ENCODE results near the gene LIN7B. TPM values are rescaled to one million over a fixed set of nuclear protein-coding genes. Genes with fewer than 3 reads are reported as not detected.
A peak's percentile ranks its signal among the peaks of the same experiment; 100 is the strongest.

LIN7B gene
- polyA plus RNA-seq, 1 of the 3 experiments (the other 2 are of a cell fraction), result 20.8 TPM

DNA sequence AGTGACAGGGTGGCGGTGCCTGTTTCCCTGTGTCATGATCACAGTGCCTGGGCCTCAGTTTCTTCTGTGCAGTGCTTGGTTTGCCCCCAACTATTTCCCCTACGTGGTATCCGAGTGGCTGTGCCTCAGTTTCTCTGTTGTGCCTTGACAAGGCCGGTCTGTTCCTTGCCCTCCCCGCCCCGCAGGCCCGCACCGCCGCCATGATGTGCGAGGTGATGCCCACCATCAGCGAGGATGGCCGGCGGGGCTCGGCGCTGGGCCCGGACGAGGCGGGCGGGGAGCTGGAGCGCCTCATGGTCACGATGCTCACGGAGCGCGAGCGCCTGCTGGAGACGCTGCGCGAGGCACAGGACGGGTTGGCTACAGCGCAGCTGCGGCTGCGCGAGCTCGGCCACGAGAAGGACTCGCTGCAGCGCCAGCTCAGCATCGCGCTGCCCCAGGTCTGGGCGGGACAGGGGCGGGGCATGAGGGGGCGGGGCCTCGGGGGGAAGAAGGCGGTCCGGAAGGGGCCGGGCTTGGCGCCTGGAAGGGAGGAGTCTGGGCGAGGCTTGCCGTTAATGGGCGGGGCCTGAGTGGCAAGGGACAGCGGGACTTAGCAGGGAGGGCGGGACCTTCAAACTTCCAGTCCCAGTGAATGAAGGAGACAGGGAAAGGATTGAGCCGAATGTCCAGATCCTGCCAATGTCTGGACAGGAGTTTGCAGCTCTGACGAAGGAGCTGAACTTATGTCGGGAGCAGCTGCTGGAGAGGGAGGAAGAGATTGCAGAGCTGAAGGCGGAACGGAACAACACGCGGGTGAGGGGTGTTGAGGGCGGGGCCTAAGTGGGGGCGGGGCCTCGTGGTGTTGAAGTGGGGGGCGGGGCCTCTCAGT, 13.7 kb downstream of the LIN7B start:
- POLR2A ChIA-PET, result interaction anchor here (0.7 to 2.0 kb wide), 7 partner anchors 11 to 325 kb away, joined by 3 to 10 read pairs (median 3); partner anchors contain the start of genes ALDH16A1 and LIN7B
- no peaks in the 10 kb centered on the region for H3F3A ChIP-seq (replicated peaks; ENCODE audit: insufficient read depth)

More for the DNA sequence above, 13.7 kb downstream of the LIN7B start:
- Histone ChIP-seq H3K36me3 (replicated peaks in 1 of 2; ENCODE audit: control insufficient read depth in 1 of 2, insufficient read depth in 2 of 2, low read length in 1 of 2) (no peaks in the 10 kb centered on the region), H3K4me2 (peak overlapping the region; percentile 70), H4K20me1 (ENCODE audit: insufficient read depth) (no peaks in the 10 kb centered on the region), H3K9me3 (no peaks in the 10 kb centered on the region), H2AFZ (ENCODE audit: low read depth) (peak overlapping the region; percentile 92), H3K9ac (no peak overlapping the region), H3K79me2 (ENCODE audit: insufficient read depth) (no peaks in the 10 kb centered on the region), H3K9me2 (no peaks in the 10 kb centered on the region), H3K27ac (ENCODE audit: low read depth in 2 of 2, low read length in 1 of 2) (peak overlapping the region; percentile 30 to 73; a peak in 3 of 4 replicates), H3K4me1 (ENCODE audit: control insufficient read depth in 1 of 2, insufficient read depth in 2 of 2, low read depth in 1 of 2, low read length in 1 of 2) (peaks cover 10 to 11% of the 10 kb centered on the region in 2 experiments; a peak in 2 of 4 replicates), H3K4me3 (ENCODE audit: low read depth in 2 of 2, low read length in 1 of 2) (peak overlapping the region; percentile 36 to 47; a peak in 3 of 4 replicates), H3K27me3 (ENCODE audit: insufficient read depth) (no peaks in the 10 kb centered on the region)
- 20% methylated on average over 20 of the region's 63 CpGs for WGBS (ENCODE audit: low lambda C conversion rate)
- CTCF ChIA-PET, result interaction anchor here (0.6 to 2.9 kb wide), 11 partner anchors 10 to 71 kb away, joined by 3 to 11 read pairs (median 5); partner anchors contain the start of gene HRC
- DNase-seq, result peak; percentile 99
- TF ChIP-seq, protein P1, sequence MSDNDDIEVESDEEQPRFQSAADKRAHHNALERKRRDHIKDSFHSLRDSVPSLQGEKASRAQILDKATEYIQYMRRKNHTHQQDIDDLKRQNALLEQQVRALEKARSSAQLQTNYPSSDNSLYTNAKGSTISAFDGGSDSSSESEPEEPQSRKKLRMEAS (IDR thresholded peaks at IDR 0.05; ENCODE audit: low read depth), result peak; percentile 100
- TF ChIP-seq REST (IDR thresholded peaks at IDR 0.05; ENCODE audit: low read depth, low read length) (peak; percentile 68), NFIC (IDR thresholded peaks at IDR 0.05; ENCODE audit: borderline replicate concordance) (no peak), CHD2 (IDR thresholded peaks at IDR 0.05; ENCODE audit: low read length, partially characterized antibody) (peak; percentile 23), NRF1 (IDR thresholded peaks at IDR 0.05; ENCODE audit: low read depth, low read length) (peak; percentile 91), SIN3A (IDR thresholded peaks at IDR 0.05; ENCODE audit: borderline replicate concordance, low read depth, low read length) (peak; percentile 84), MXI1 (IDR thresholded peaks at IDR 0.05; ENCODE audit: low read depth, low read length) (peak; percentile 67), RAD21 (IDR thresholded peaks at IDR 0.05; ENCODE audit: low read length) (peak; percentile 22; the same call in 1 of the 2 replicates), FOXJ3 (CRISPR knock-in tag; IDR thresholded peaks at IDR 0.05) (no peak), FOXM1 (IDR thresholded peaks at IDR 0.05; ENCODE audit: low read depth) (no peak)
- TF ChIP-seq, protein P2, sequence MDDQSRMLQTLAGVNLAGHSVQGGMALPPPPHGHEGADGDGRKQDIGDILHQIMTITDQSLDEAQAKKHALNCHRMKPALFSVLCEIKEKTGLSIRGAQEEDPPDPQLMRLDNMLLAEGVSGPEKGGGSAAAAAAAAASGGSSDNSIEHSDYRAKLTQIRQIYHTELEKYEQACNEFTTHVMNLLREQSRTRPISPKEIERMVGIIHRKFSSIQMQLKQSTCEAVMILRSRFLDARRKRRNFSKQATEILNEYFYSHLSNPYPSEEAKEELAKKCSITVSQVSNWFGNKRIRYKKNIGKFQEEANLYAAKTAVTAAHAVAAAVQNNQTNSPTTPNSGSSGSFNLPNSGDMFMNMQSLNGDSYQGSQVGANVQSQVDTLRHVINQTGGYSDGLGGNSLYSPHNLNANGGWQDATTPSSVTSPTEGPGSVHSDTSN (IDR thresholded peaks at IDR 0.05), result 0 out of 2 replicates have a peak, but pooled peaks have one; percentile 23
- TF ChIP-seq, protein P3, sequence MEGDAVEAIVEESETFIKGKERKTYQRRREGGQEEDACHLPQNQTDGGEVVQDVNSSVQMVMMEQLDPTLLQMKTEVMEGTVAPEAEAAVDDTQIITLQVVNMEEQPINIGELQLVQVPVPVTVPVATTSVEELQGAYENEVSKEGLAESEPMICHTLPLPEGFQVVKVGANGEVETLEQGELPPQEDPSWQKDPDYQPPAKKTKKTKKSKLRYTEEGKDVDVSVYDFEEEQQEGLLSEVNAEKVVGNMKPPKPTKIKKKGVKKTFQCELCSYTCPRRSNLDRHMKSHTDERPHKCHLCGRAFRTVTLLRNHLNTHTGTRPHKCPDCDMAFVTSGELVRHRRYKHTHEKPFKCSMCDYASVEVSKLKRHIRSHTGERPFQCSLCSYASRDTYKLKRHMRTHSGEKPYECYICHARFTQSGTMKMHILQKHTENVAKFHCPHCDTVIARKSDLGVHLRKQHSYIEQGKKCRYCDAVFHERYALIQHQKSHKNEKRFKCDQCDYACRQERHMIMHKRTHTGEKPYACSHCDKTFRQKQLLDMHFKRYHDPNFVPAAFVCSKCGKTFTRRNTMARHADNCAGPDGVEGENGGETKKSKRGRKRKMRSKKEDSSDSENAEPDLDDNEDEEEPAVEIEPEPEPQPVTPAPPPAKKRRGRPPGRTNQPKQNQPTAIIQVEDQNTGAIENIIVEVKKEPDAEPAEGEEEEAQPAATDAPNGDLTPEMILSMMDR (IDR thresholded peaks at IDR 0.05), result peak; percentile 13; the same call in 1 of the 2 replicates
- TF ChIP-seq, protein P4, sequence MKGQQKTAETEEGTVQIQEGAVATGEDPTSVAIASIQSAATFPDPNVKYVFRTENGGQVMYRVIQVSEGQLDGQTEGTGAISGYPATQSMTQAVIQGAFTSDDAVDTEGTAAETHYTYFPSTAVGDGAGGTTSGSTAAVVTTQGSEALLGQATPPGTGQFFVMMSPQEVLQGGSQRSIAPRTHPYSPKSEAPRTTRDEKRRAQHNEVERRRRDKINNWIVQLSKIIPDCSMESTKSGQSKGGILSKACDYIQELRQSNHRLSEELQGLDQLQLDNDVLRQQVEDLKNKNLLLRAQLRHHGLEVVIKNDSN (IDR thresholded peaks at IDR 0.05; ENCODE audit: borderline replicate concordance, low read depth), result no peak
